HG03135 (cell line): ENCODE results near the gene NRCAM.
A peak's percentile ranks its signal among the peaks of the same experiment; 100 is the strongest.

Source experiments
- ATAC-seq: cut with Tn5 transposase; IDR thresholded peaks from one replicate; pipeline ENCODE4 v1.9.1; 2021; ENCODE audit warnings: mild to moderate bottlenecking, moderate library complexity; ENCODE audit not compliant: unreplicated experiment

NRCAM gene

GRCh38 chr7:108314049-108314448, 142.2 kb downstream of the NRCAM start:
- ATAC-seq: no peak

- ATAC-seq: no peak
These were observed 143.2 kb downstream of the NRCAM start for GRCh38 chr7:108313086-108313485.

GRCh38 chr7:108311446-108312168, 144.6 kb downstream of the NRCAM start:
- ATAC-seq: no peak

GRCh38 chr7:108310351-108310750, 145.9 kb downstream of the NRCAM start:
- ATAC-seq: no peak

GRCh38 chr7:108308903-108309302, 147.3 kb downstream of the NRCAM start:
- ATAC-seq: no peak

GRCh38 chr7:108308276-108308675, 148.0 kb downstream of the NRCAM start:
- no peak for ATAC-seq

GRCh38 chr7:108307595-108307994, 148.6 kb downstream of the NRCAM start:
- ATAC-seq: no peak

- no peak for ATAC-seq
These were observed 149.0 kb downstream of the NRCAM start for GRCh38 chr7:108307194-108307593.

- no peak for ATAC-seq
These were observed 152.9 kb downstream of the NRCAM start for GRCh38 chr7:108303332-108303731.

- ATAC-seq: no peak
These were observed 154.8 kb downstream of the NRCAM start for GRCh38 chr7:108301387-108301786.

- no peak for ATAC-seq
These were observed 156.8 kb downstream of the NRCAM start for GRCh38 chr7:108299251-108299973.

GRCh38 chr7:108296911-108297310, 159.3 kb downstream of the NRCAM start:
- ATAC-seq: no peak

GRCh38 chr7:108294595-108294994, 161.6 kb downstream of the NRCAM start:
- peak; percentile 95 for ATAC-seq

GRCh38 chr7:108293149-108293612, 163.1 kb downstream of the NRCAM start:
- ATAC-seq: no peak

GRCh38 chr7:108292541-108292940, 163.7 kb downstream of the NRCAM start:
- ATAC-seq: no peak

- ATAC-seq: no peak
These were observed 164.3 kb downstream of the NRCAM start for GRCh38 chr7:108291791-108292440.

- no peak for ATAC-seq
These were observed 165.1 kb downstream of the NRCAM start for GRCh38 chr7:108291152-108291508.

- ATAC-seq: no peak
These were observed 165.6 kb downstream of the NRCAM start for GRCh38 chr7:108290459-108291151.

GRCh38 chr7:108289852-108290251, 166.4 kb downstream of the NRCAM start:
- ATAC-seq: no peak

- ATAC-seq: no peak
These were observed 168.4 kb downstream of the NRCAM start for GRCh38 chr7:108287857-108288256.

- ATAC-seq: no peak
These were observed 169.8 kb downstream of the NRCAM start for GRCh38 chr7:108286290-108286904.
